ENCODE data around the gene ADGRV1. TPM values are rescaled to one million over a fixed set of nuclear protein-coding genes. Genes with fewer than 3 reads are reported as not detected.
"Not testable (repeated sequence)": the region's sequence is repeated elsewhere in the genome, so short reads cannot be mapped to it uniquely, and the experiment has no call there.

The ADGRV1 gene
- total RNA-seq, 1 experiment from 2014 or later: 64.8 TPM

GRCh38 chr5:90968319-90968718, 409.7 kb downstream of the ADGRV1 start:
- Histone ChIP-seq H3K27ac (ENCODE audit: insufficient read length, low read depth, low read length) (no peak overlapping the region), H3K56ac (ENCODE audit: insufficient read length, low read depth, low read length) (no peak overlapping the region), H2BK12ac (ENCODE audit: insufficient read length, low read depth, low read length) (no peak overlapping the region), H3K4ac (ENCODE audit: low read depth, low read length) (no peak overlapping the region), H3K18ac (ENCODE audit: insufficient read length, low read depth, low read length) (no peak overlapping the region), H2BK20ac (ENCODE audit: low read depth, low read length, poor library complexity, severe bottlenecking) (no peak overlapping the region), H3K9me3 (ENCODE audit: control insufficient read depth, low read depth, low read length) (peaks cover 14% of the 10 kb centered on the region), H4K8ac (replicated peaks; ENCODE audit: insufficient read length, low read depth, low read length) (no peak overlapping the region), H2BK5ac (ENCODE audit: insufficient read length, low read length) (no peak overlapping the region), H3K23me2 (ENCODE audit: insufficient read length, low read depth, low read length, poor library complexity, severe bottlenecking) (no peaks in the 10 kb centered on the region), H2AFZ (ENCODE audit: low read length) (no peak overlapping the region), H3K79me2 (ENCODE audit: insufficient read depth, low read length) (no peaks in the 10 kb centered on the region), H4K5ac (ENCODE audit: insufficient read length, low read depth, low read length) (no peak overlapping the region), H3K79me1 (ENCODE audit: insufficient read depth, low read depth, low read length, poor library complexity, severe bottlenecking) (no peaks in the 10 kb centered on the region), H3K27me3 (ENCODE audit: insufficient read depth, low read length) (no peaks in the 10 kb centered on the region), H3K14ac (ENCODE audit: insufficient read depth, low read length) (no peak overlapping the region), H2BK120ac (ENCODE audit: low read depth, low read length, poor library complexity, severe bottlenecking) (no peak overlapping the region), H3K23ac (ENCODE audit: insufficient read length, low read depth, low read length) (no peak overlapping the region), H4K20me1 (ENCODE audit: control insufficient read depth, insufficient read depth, insufficient read length) (no peaks in the 10 kb centered on the region), H2BK15ac (ENCODE audit: low read depth, low read length) (no peak overlapping the region), H3T11ph (ENCODE audit: low read length) (no peak overlapping the region), H4K91ac (ENCODE audit: insufficient read length, low read depth, low read length) (no peak overlapping the region), H3K4me1 (ENCODE audit: insufficient read depth, low read length) (no peaks in the 10 kb centered on the region), H2AK5ac (ENCODE audit: insufficient read length, low read length) (no peak overlapping the region), H3K4me2 (ENCODE audit: insufficient read depth, insufficient read length, low read length) (no peak overlapping the region), H3K9ac (ENCODE audit: extremely low read depth, insufficient read length, low read length) (no peak overlapping the region)
- Mint-ChIP-seq H3K36me3 (ENCODE audit: insufficient read depth in 1 of 3, low read depth in 3 of 3) (peaks cover 63 to 69% (median 67%) of the 10 kb centered on the region in 3 experiments), H3K27ac (no peak overlapping the region), H3K4me1 (no peaks in the 10 kb centered on the region), H3K4me3 (no peak overlapping the region), H3K27me3 (ENCODE audit: low read depth) (peaks cover 2% of the 10 kb centered on the region; the same call in 1 of the 2 replicates), H3K9me3 (peaks cover 36 to 48% of the 10 kb centered on the region in 2 experiments)
- DNase-seq: no peak
- TF ChIP-seq CTCF (conservative IDR thresholded peaks at IDR 0.05): no peak

- not testable (repeated sequence) for H2AFZ ChIP-seq (ENCODE audit: low read length); H3K23me2 ChIP-seq (ENCODE audit: insufficient read length, low read depth, low read length, poor library complexity, severe bottlenecking); H2BK12ac ChIP-seq (ENCODE audit: insufficient read length, low read depth, low read length); H3K9ac ChIP-seq (ENCODE audit: extremely low read depth, insufficient read length, low read length); H3K23ac ChIP-seq (ENCODE audit: insufficient read length, low read depth, low read length); H3K27ac Mint-ChIP-seq; DNase-seq; H3K56ac ChIP-seq (ENCODE audit: insufficient read length, low read depth, low read length); H3K79me2 ChIP-seq (ENCODE audit: insufficient read depth, low read length); H4K20me1 ChIP-seq (ENCODE audit: control insufficient read depth, insufficient read depth, insufficient read length); H2BK20ac ChIP-seq (ENCODE audit: low read depth, low read length, poor library complexity, severe bottlenecking); H4K5ac ChIP-seq (ENCODE audit: insufficient read length, low read depth, low read length); H3K27me3 ChIP-seq (ENCODE audit: insufficient read depth, low read length); H3K4me1 ChIP-seq (ENCODE audit: insufficient read depth, low read length); H3K4me3 Mint-ChIP-seq; H3K4ac ChIP-seq (ENCODE audit: low read depth, low read length); H3K79me1 ChIP-seq (ENCODE audit: insufficient read depth, low read depth, low read length, poor library complexity, severe bottlenecking); H2BK5ac ChIP-seq (ENCODE audit: insufficient read length, low read length); H3K4me2 ChIP-seq (ENCODE audit: insufficient read depth, insufficient read length, low read length); H2BK15ac ChIP-seq (ENCODE audit: low read depth, low read length); H3K27me3 Mint-ChIP-seq (ENCODE audit: low read depth); H3K14ac ChIP-seq (ENCODE audit: insufficient read depth, low read length); H2AK5ac ChIP-seq (ENCODE audit: insufficient read length, low read length); H3K18ac ChIP-seq (ENCODE audit: insufficient read length, low read depth, low read length); H3T11ph ChIP-seq (ENCODE audit: low read length); H3K4me1 Mint-ChIP-seq; H2BK120ac ChIP-seq (ENCODE audit: low read depth, low read length, poor library complexity, severe bottlenecking); H4K91ac ChIP-seq (ENCODE audit: insufficient read length, low read depth, low read length); H3K27ac ChIP-seq (ENCODE audit: insufficient read length, low read depth, low read length); H4K8ac ChIP-seq (replicated peaks; ENCODE audit: insufficient read length, low read depth, low read length)
- H3K9me3 ChIP-seq (ENCODE audit: control insufficient read depth, low read depth, low read length): peaks cover 14% of the 10 kb centered on the region
- no CpG with 5 or more reads among the region's 11 CpGs for WGBS (ENCODE audit: extremely low coverage, insufficient read length, low lambda C conversion rate)
- H3K36me3 Mint-ChIP-seq (ENCODE audit: insufficient read depth in 1 of 3, low read depth in 3 of 3): peaks cover 63 to 74% (median 68%) of the 10 kb centered on the region in 3 experiments
- H3K9me3 Mint-ChIP-seq: peaks cover 42 to 48% of the 10 kb centered on the region in 2 experiments
Measured at GRCh38 chr5:90969945-90970344, 411.3 kb downstream of the ADGRV1 start.

Data from H9 (cell line).